ENCODE measurements around the gene MFF. TPM values are rescaled to one million over a fixed set of nuclear protein-coding genes. Genes with fewer than 3 reads are reported as not detected.

The MFF gene
- total RNA-seq, 1 donor from 2014 or later: 94.8 TPM

DNA sequence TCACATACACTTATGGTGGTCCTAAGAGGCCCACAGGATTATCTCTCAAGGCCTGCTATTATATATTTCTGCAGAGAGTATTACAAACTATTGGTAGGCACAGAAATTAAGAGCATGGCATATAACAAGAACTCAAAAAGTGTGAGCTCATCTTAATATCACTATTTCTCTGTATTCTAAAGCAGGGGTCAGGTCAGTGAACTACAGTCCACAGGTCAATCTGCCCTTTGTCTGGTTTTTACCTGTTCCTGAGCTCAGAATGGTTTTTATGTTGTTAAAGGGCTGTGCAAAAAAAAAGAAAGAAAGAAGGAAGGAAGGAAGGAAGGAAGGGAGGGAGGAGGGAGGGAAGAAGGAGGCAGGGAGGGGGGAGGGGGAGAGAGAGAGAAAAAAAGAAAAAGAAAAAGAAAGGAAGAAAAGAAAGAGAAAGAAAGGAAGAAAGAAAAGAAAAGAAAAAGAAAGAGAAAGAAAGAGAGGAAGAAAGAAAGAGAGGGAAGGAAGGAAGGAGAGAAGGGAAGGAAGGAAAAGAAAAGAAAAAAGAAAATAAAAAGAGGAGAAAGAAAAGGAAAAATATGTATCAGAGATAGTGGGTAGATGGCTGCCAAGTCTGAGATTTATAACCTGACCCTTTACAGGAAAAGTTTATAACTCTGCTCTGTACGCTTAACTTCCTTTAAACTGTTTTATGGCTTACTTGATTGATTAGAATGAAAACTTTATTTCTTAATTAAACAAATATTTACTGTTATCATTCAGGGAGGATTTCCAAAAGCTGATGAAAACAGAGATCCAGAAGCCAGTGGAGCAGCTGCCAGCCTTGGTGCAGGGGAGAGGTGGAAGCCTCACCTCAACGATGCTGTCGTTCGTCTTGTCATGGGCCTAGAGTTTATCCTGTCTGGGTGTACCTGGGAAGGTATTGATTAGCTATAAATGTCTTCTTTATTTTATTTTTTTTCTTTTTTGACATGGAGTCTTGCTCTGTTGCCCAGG is 73.9 kb downstream of the MFF start:
- TF ChIP-seq, protein P1, sequence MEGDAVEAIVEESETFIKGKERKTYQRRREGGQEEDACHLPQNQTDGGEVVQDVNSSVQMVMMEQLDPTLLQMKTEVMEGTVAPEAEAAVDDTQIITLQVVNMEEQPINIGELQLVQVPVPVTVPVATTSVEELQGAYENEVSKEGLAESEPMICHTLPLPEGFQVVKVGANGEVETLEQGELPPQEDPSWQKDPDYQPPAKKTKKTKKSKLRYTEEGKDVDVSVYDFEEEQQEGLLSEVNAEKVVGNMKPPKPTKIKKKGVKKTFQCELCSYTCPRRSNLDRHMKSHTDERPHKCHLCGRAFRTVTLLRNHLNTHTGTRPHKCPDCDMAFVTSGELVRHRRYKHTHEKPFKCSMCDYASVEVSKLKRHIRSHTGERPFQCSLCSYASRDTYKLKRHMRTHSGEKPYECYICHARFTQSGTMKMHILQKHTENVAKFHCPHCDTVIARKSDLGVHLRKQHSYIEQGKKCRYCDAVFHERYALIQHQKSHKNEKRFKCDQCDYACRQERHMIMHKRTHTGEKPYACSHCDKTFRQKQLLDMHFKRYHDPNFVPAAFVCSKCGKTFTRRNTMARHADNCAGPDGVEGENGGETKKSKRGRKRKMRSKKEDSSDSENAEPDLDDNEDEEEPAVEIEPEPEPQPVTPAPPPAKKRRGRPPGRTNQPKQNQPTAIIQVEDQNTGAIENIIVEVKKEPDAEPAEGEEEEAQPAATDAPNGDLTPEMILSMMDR (IDR thresholded peaks at IDR 0.05; ENCODE audit: insufficient read depth, low read length, poor library complexity, severe bottlenecking): no peak
- no peak overlapping the region for H3K4me3 ChIP-seq (ENCODE audit: low read depth, low read length)
- no peak for DNase-seq (ENCODE audit: low read depth)
- H3K36me3 ChIP-seq (ENCODE audit: control insufficient read depth, insufficient read depth, low read length): no peaks in the 10 kb centered on the region
- no peaks in the 10 kb centered on the region for H3K27me3 ChIP-seq (ENCODE audit: control insufficient read depth, insufficient read depth, low read length)

DNA sequence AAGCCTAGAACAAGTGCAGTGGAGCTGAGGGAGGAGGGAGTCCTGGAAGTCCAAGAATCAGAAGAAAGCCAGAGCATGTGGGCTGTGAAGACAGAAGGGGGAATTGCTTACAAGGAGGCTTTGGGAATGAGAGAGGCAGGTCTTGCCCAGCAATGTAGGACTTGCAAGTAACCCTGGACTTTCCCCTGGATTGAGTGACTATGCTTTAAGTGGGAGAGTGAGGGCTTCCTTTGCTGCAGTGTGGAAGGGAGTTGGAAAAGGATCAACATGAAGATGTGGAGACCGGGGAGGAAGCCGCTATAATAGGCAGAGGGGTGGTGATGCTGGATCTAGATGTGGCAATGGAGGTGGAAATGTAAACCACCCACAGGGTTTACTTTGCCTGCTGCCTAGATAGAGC is 76.5 kb downstream of the MFF start:
- TF ChIP-seq, protein P1 (IDR thresholded peaks at IDR 0.05; ENCODE audit: insufficient read depth, low read length, poor library complexity, severe bottlenecking): no peak
- H3K4me3 ChIP-seq (ENCODE audit: low read depth, low read length): no peak overlapping the region
- DNase-seq (ENCODE audit: low read depth): no peak
- H3K27me3 ChIP-seq (ENCODE audit: control insufficient read depth, insufficient read depth, low read length): no peaks in the 10 kb centered on the region
- no peaks in the 10 kb centered on the region for H3K36me3 ChIP-seq (ENCODE audit: control insufficient read depth, insufficient read depth, low read length)

DNA sequence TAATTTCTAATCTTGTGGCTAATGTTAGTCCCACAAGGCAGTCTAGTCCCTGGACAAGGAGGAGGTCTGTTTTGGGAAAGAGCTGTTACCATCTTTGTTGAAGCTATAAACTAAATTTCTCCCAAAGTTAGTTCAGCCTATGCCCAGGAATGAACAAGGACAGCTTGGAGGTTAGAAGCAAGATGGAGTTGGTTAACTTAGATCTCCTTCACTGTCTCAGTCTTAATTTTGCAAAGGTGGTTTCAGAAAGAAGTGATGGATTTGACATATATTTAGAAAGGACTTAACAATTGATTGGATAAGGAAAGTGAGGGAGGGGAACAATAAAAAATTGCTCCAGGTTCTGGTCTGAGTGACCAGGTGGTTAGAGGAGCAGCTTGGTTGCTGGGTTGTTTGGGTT is 77.3 kb downstream of the MFF start:
- no peaks in the 10 kb centered on the region for H3K27me3 ChIP-seq (ENCODE audit: control insufficient read depth, insufficient read depth, low read length)
- no peak overlapping the region for H3K4me3 ChIP-seq (ENCODE audit: low read depth, low read length)
- no peaks in the 10 kb centered on the region for H3K36me3 ChIP-seq (ENCODE audit: control insufficient read depth, insufficient read depth, low read length)
- TF ChIP-seq, protein P1 (IDR thresholded peaks at IDR 0.05; ENCODE audit: insufficient read depth, low read length, poor library complexity, severe bottlenecking): no peak
- DNase-seq (ENCODE audit: low read depth): no peak

DNA sequence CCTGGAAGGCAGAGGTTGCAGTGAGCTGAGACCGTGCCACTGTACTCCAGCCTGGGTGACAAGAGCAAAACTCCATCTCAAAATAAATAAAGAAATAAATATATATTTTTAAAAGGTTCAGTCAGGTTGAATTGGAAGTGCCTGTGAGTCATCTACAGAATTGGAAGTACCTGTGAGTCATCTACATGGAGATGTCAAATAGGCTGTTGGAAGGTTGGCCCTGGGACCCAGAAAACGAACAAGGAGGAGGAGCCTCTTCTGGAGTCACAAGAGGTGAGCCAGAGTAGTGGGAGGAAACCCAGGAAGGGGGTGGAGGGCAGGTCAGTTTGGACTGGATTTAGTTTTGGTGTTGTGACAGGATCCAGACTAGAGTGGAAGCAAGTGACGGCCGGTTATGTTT is 77.9 kb downstream of the MFF start:
- Histone ChIP-seq H3K27me3 (ENCODE audit: control insufficient read depth, insufficient read depth, low read length) (no peaks in the 10 kb centered on the region), H3K4me3 (ENCODE audit: low read depth, low read length) (no peak overlapping the region), H3K36me3 (ENCODE audit: control insufficient read depth, insufficient read depth, low read length) (no peaks in the 10 kb centered on the region)
- no peak for DNase-seq (ENCODE audit: low read depth)
- TF ChIP-seq, protein P1 (IDR thresholded peaks at IDR 0.05; ENCODE audit: insufficient read depth, low read length, poor library complexity, severe bottlenecking): no peak

DNA sequence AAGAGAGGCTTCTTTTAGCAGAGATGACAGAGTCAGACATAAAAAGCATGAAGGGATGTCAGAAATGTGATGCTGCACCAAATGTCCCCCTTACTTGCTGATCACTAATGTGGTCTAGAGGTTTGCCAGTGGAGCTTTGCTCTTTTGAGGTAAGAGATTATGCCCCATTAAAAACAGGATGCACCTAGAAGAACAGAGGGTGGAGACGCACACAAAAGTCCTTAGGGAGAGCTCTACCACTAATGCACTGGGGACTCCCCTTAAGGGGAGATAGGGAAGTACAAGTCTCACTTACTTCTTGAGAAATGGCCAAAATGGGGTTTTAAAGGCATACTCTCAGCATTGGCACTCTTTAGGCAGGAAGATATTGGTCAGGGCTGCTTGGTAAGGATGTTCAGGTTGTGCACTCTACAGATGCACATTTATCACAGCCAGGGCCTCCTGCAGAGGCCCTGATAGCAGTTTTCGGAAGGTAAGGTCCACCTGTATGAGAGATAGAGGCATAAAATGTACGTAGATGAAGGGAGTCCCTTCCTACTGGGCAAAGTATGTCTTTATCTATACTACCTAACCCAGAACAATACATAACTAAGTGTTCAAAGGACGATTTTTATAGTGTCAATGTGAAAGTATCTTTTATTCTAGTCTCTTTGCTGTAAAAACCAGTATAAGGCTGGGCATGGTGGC is 79.7 kb downstream of the MFF start:
- TF ChIP-seq, protein P1 (IDR thresholded peaks at IDR 0.05; ENCODE audit: insufficient read depth, low read length, poor library complexity, severe bottlenecking): no peak
- Histone ChIP-seq H3K36me3 (ENCODE audit: control insufficient read depth, insufficient read depth, low read length) (no peaks in the 10 kb centered on the region), H3K4me3 (ENCODE audit: low read depth, low read length) (no peak overlapping the region), H3K27me3 (ENCODE audit: control insufficient read depth, insufficient read depth, low read length) (no peaks in the 10 kb centered on the region)
- DNase-seq (ENCODE audit: low read depth): no peak
